Motor neuron (in vitro differentiated cells): ENCODE measurements around the gene CYBB. TPM values are rescaled to one million over a fixed set of nuclear protein-coding genes. Genes with fewer than 3 reads are reported as not detected.

ENCODE experiments used
- ATAC-seq, 8 experiments: fragments of 200-7000 bp; cut with Tn5 transposase; replicated peaks in 6 of 8; 2 replicates each; pipeline ENCODE4 v1.8.0; 2021; ENCODE audit warnings: mild to moderate bottlenecking in 8 of 8, moderate library complexity in 8 of 8
- H3K27ac ChIP-seq, 2 donors: fragments of 250-450 bp; sonication (Bioruptor Pico); 2 replicates each; pipeline ENCODE4 v1.9.0; 2021; ENCODE audit warnings: antibody characterized with exemption in 2 of 2, mild to moderate bottlenecking in 2 of 2, moderate library complexity in 1 of 2
- H3K4me1 ChIP-seq, 2 donors: fragments of 250-450 bp; sonication (Bioruptor Pico); replicated peaks in 1 of 2; 2 replicates each; pipeline ENCODE4 v1.6.1; 2021; ENCODE audit warnings: antibody characterized with exemption in 2 of 2, mild to moderate bottlenecking in 2 of 2, moderate library complexity in 1 of 2
- H3K4me3 ChIP-seq, 5 donors: fragments of 250-450 bp; sonication (Bioruptor Pico); 2 replicates each; pipeline ENCODE4 v1.9.0; 2021; ENCODE audit warnings: antibody characterized with exemption in 5 of 5, mild to moderate bottlenecking in 5 of 5, moderate library complexity in 4 of 5
- WGBS, 10 experiments: fragments of 450-650 bp; shearing (Covaris generic); methylation state at CpG; one replicate each; pipeline ENCODE4 v1.0.0; 2022; 5-methylcytosine and 5-hydroxymethylcytosine counted together
- in situ Hi-C, 9 experiments: fragments of 400-800 bp; cut with MboI; loops; one replicate each; pipeline ENCODE4 v1.15.0; 2021; ENCODE audit warnings: low sequenced_read_pairs in 9 of 9, low pct_unique_long_range_greater_than_20kb in 2 of 9; ENCODE audit not compliant: unreplicated experiment in 9 of 9
- total RNA-seq, 8 experiments: library from RNA; unstranded; fragments of 300-600 nt; gene quantifications; 2 replicates each; pipeline versions ENCODE4 v1.2.3 to v1.2.4, GENCODE V29; 2022

CYBB gene
- total RNA-seq, 8 experiments from 2014 or later = 0.07 to 0.49 (median 0.17) TPM; not detected in 2

- peak in 3 of 8 experiments; percentile 21 to 41 (median 34) for ATAC-seq
- H3K27ac ChIP-seq = no peak overlapping the region
- H3K4me3 ChIP-seq = no peak overlapping the region
- no peaks in the 10 kb centered on the region for H3K4me1 ChIP-seq
- in situ Hi-C loops = no loop called here
- WGBS, 10 experiments = 0 to 20% (median 0%) methylated on average over 1 to 2 of the region's 3 CpGs; no CpG with 5 or more reads in 6 of the 10 experiments
Measured at GRCh38 chrX:37825215-37825842, 45.5 kb downstream of the CYBB start.

- Histone ChIP-seq H3K27ac (no peak overlapping the region), H3K4me1 (no peaks in the 10 kb centered on the region), H3K4me3 (no peak overlapping the region)
- in situ Hi-C loops = no loop called here
- 43 to 100% (median 63%) methylated on average over 1 of the region's 1 CpG; no CpG with 5 or more reads in 4 of the 10 experiments for WGBS, 10 experiments
- no peak for ATAC-seq
Measured at GRCh38 chrX:37829721-37830120, 49.9 kb downstream of the CYBB start.

- in situ Hi-C loops = no loop called here
- H3K27ac ChIP-seq = no peak overlapping the region
- H3K4me3 ChIP-seq = no peak overlapping the region
- ATAC-seq = no peak
- WGBS, 10 experiments = 22 to 100% (median 50%) methylated on average over 1 of the region's 1 CpG; no CpG with 5 or more reads in 5 of the 10 experiments
- H3K4me1 ChIP-seq = no peaks in the 10 kb centered on the region
Measured at GRCh38 chrX:37830371-37830770, 50.5 kb downstream of the CYBB start.

- WGBS, 10 experiments = 38 to 90% (median 76%) methylated on average over 1 to 2 of the region's 4 CpGs; no CpG with 5 or more reads in 6 of the 10 experiments
- peak in 3 of 8 experiments; percentile 24 to 51 (median 48) for ATAC-seq
- in situ Hi-C loops = no loop called here
Measured at GRCh38 chrX:37834937-37835336, 55.1 kb downstream of the CYBB start.

GRCh38 chrX:37840931-37841330 is 61.1 kb downstream of the CYBB start:
- Histone ChIP-seq H3K4me3 (no peak overlapping the region), H3K4me1 (no peaks in the 10 kb centered on the region), H3K27ac (no peak overlapping the region)
- ATAC-seq = no peak
- in situ Hi-C loops = no loop called here
- 44 to 100% (median 64%) methylated on average over 1 to 3 of the region's 3 CpGs; no CpG with 5 or more reads in 3 of the 10 experiments for WGBS, 10 experiments

More at GRCh38 chrX:37834937-37835336, 55.1 kb downstream of the CYBB start:
- Histone ChIP-seq H3K4me1 (no peaks in the 10 kb centered on the region), H3K4me3 (no peak overlapping the region), H3K27ac (no peak overlapping the region)

GRCh38 chrX:37844622-37845021 is 64.8 kb downstream of the CYBB start:
- in situ Hi-C loops = no loop called here
- no peak for ATAC-seq
- Histone ChIP-seq H3K4me1 (peaks cover 0 to 3% of the 10 kb centered on the region in 2 donors), H3K4me3 (no peak overlapping the region), H3K27ac (no peak overlapping the region)

GRCh38 chrX:37846141-37846540 is 66.3 kb downstream of the CYBB start:
- no peak for ATAC-seq
- peak overlapping the region in 3 of 5 donors; percentile 66 to 88 (median 72) for H3K4me3 ChIP-seq
- 40 to 100% (median 82%) methylated on average over 1 to 3 of the region's 3 CpGs; no CpG with 5 or more reads in 4 of the 10 experiments for WGBS, 10 experiments
- H3K27ac ChIP-seq = no peak overlapping the region
- H3K4me1 ChIP-seq = peaks cover 0 to 3% of the 10 kb centered on the region in 2 donors
- in situ Hi-C loops = no loop called here

- 0 to 60% (median 20%) methylated on average over 1 of the region's 1 CpG; no CpG with 5 or more reads in 7 of the 10 experiments for WGBS, 10 experiments
- peaks cover 0 to 3% of the 10 kb centered on the region in 2 donors for H3K4me1 ChIP-seq
- H3K4me3 ChIP-seq = peak overlapping the region; percentile 46 to 88 (median 72)
- in situ Hi-C loops = no loop called here
- ATAC-seq = no peak
- no peak overlapping the region for H3K27ac ChIP-seq
Measured at GRCh38 chrX:37846558-37846933, 66.7 kb downstream of the CYBB start.

- peak within 1 kb of the TSS; percentile 67 to 72 for H3K27ac ChIP-seq
- peak; percentile 97 to 99 (median 99) for ATAC-seq
- WGBS, 10 experiments = 0 to 66% (median 0%) methylated on average over 1 to 6 of the region's 67 CpGs; no CpG with 5 or more reads in 6 of the 10 experiments
- peaks cover 0 to 3% of the 10 kb centered on the region in 2 donors for H3K4me1 ChIP-seq
- in situ Hi-C loops = no loop called here
- H3K4me3 ChIP-seq = peak within 1 kb of the TSS; percentile 46 to 88 (median 72)
Measured at GRCh38 chrX:37846934-37847732, 67.3 kb downstream of the CYBB start, which contains the start of gene DYNLT3. Gene DYNLT3, minus strand, starts transcription at chrX:37847571. Its CDS starts 61 bp downstream, at chrX:37847510.

GRCh38 chrX:37847733-37848197 is 67.9 kb downstream of the CYBB start:
- peaks cover 0 to 3% of the 10 kb centered on the region in 2 donors for H3K4me1 ChIP-seq
- no peak for ATAC-seq
- in situ Hi-C loops = no loop called here
- H3K4me3 ChIP-seq = peak overlapping the region; percentile 46 to 88 (median 72)
- peak overlapping the region; percentile 67 to 72 for H3K27ac ChIP-seq
- WGBS, 10 experiments = 0 to 100% (median 30%) methylated on average over 1 to 3 of the region's 5 CpGs; no CpG with 5 or more reads in 6 of the 10 experiments

- no peak for ATAC-seq
- WGBS, 10 experiments = 56 to 100% (median 84%) methylated on average over 1 to 3 of the region's 3 CpGs; no CpG with 5 or more reads in 1 of the 10 experiments
- Histone ChIP-seq H3K4me1 (no peaks in the 10 kb centered on the region), H3K27ac (no peak overlapping the region), H3K4me3 (no peak overlapping the region)
- in situ Hi-C loops = no loop called here
Measured at GRCh38 chrX:37854148-37854547, 74.3 kb downstream of the CYBB start.

- ATAC-seq = no peak
- H3K4me1 ChIP-seq = no peaks in the 10 kb centered on the region
- no peak overlapping the region for H3K4me3 ChIP-seq
- in situ Hi-C loops = no loop called here
- 0 to 100% (median 67%) methylated on average over 1 to 2 of the region's 2 CpGs; no CpG with 5 or more reads in 5 of the 10 experiments for WGBS, 10 experiments
- H3K27ac ChIP-seq = no peak overlapping the region
Measured at GRCh38 chrX:37854748-37855147, 74.9 kb downstream of the CYBB start.

GRCh38 chrX:37860721-37861120 is 80.9 kb downstream of the CYBB start:
- H3K4me3 ChIP-seq = no peak overlapping the region
- ATAC-seq = no peak
- H3K27ac ChIP-seq = no peak overlapping the region
- no peaks in the 10 kb centered on the region for H3K4me1 ChIP-seq
- WGBS, 10 experiments = 0 to 93% (median 71%) methylated on average over 1 to 6 of the region's 6 CpGs; no CpG with 5 or more reads in 5 of the 10 experiments
- in situ Hi-C loops = no loop called here
